Gastroesophageal sphincter (tissue), 4 donors: ENCODE measurements around the gene NGEF. TPM values are rescaled to one million over a fixed set of nuclear protein-coding genes. Genes with fewer than 3 reads are reported as not detected.

ENCODE experiments used
- ATAC-seq: fragments of 150-250 bp; one replicate; pipeline ENCODE4 v1.9.1; 2016; ENCODE audit warnings: mild to moderate bottlenecking, moderate library complexity
- H3K27ac ChIP-seq, 4 donors: fragments of 200-600 bp; sonication (generic) in 3 of 4; 1 replicate in 3 of 4; 2 replicates in 1 of 4; pipeline ENCODE4 v1.5.1; 2016 to 2019
- H3K27me3 ChIP-seq: fragments of 200-600 bp; sonication (generic); one replicate; pipeline ENCODE4 v1.5.1; 2019
- H3K36me3 ChIP-seq, 2 donors: fragments of 200-600 bp; sonication (generic); one replicate each; pipeline ENCODE4 v1.5.1; 2019; ENCODE audit warnings: control low read depth in 1 of 2
- H3K4me1 ChIP-seq, 3 donors: fragments of 200-600 bp; sonication (generic); 1 replicate in 2 of 3; 2 replicates in 1 of 3; pipeline ENCODE4 v1.5.1; 2016 to 2019; ENCODE audit warnings: control low read depth in 2 of 3
- H3K4me3 ChIP-seq, 2 donors: fragments of 200-600 bp; sonication (generic); one replicate each; pipeline ENCODE4 v1.5.1; 2019; ENCODE audit warnings: mild to moderate bottlenecking in 1 of 2, moderate library complexity in 1 of 2
- H3K9me3 ChIP-seq, 3 donors: fragments of 200-600 bp; sonication (generic); one replicate each; pipeline ENCODE4 v1.5.1; 2017 to 2019; ENCODE audit warnings: control low read depth in 2 of 3
- CTCF ChIP-seq, 4 experiments: fragments of 200-600 bp in 2 of 4; fragments of 450-650 bp in 2 of 4; sonication (generic) in 1 of 4; IDR thresholded peaks; one replicate each; pipeline ENCODE4 v1.5.1; 2017 to 2019; ENCODE audit warnings: antibody characterized with exemption in 4 of 4, mild to moderate bottlenecking in 2 of 4, moderate library complexity in 2 of 4
- EP300 ChIP-seq: sonication (generic); formaldehyde crosslinking; IDR thresholded peaks from one replicate; pipeline ENCODE4 v1.6.1; 2017; ENCODE audit warnings: antibody characterized with exemption, mild to moderate bottlenecking
- POLR2A ChIP-seq, 2 donors: fragments of 450-650 bp; IDR thresholded peaks; one replicate each; pipeline ENCODE4 v1.6.1; 2017; ENCODE audit warnings: antibody characterized with exemption in 2 of 2, mild to moderate bottlenecking in 2 of 2, moderate library complexity in 1 of 2
- POLR2AphosphoS5 ChIP-seq: sonication (generic); formaldehyde crosslinking; IDR thresholded peaks from one replicate; pipeline ENCODE4 v1.6.1; 2017; ENCODE audit warnings: antibody characterized with exemption
- whole genome bisulfite sequencing, 2 donors: methylation state at CpG; one replicate each; pipeline ENCODE4 v1.1.5; 2018; ENCODE audit warnings: low coverage in 1 of 2; 5-methylcytosine and 5-hydroxymethylcytosine counted together
- total RNA-seq, 4 donors: library from RNA; depleted of rRNA; stranded (reverse); fragments of >200 nt; gene quantifications; one replicate each; pipeline ENCODE4 v1.1.0, GENCODE V29; 2016

The NGEF gene
- total RNA-seq, 4 donors from 2014 or later, result 0.40 to 0.49 (median 0.46) TPM; not detected in 1

DNA sequence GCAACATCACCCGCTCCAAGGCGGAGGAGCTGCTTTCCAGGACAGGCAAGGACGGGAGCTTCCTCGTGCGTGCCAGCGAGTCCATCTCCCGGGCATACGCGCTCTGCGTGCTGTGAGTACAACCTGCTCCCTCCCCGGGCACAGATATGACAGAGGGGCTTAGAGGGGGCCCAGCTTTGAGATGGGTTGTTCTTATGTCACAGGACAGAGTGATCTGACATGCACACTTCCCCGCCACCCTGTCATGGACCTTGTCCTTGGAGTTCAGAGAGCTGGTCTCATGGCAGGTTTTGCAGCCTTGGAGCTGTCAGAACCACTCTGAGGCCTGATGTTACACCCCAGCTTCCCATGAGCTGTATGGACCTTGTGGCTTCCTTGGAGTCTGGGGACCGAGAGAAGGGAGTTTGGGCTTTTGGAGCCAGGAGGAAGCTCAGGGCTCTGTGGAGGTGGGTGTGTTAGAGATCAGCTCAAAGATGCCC lies 47.5 kb upstream of the NGEF start:
- ATAC-seq, result peak; percentile 3
- TF ChIP-seq EP300 (no peak), POLR2AphosphoS5 (no peak), POLR2A (IDR thresholded peaks at IDR 0.05) (no peak), CTCF (IDR thresholded peaks at IDR 0.05) (no peak)
- H3K27ac ChIP-seq, result peak overlapping the region; percentile 27 to 77 (median 72)
- peak overlapping the region; percentile 20 to 50 for H3K4me3 ChIP-seq
- H3K9me3 ChIP-seq, result no peaks in the 10 kb centered on the region
- H3K4me1 ChIP-seq, result peaks cover 0 to 47% (median 3%) of the 10 kb centered on the region in 3 donors
- WGBS, 2 donors, result no CpG with 5 or more reads among the region's 13 CpGs
- no peaks in the 10 kb centered on the region for H3K27me3 ChIP-seq
- no peaks in the 10 kb centered on the region for H3K36me3 ChIP-seq

DNA sequence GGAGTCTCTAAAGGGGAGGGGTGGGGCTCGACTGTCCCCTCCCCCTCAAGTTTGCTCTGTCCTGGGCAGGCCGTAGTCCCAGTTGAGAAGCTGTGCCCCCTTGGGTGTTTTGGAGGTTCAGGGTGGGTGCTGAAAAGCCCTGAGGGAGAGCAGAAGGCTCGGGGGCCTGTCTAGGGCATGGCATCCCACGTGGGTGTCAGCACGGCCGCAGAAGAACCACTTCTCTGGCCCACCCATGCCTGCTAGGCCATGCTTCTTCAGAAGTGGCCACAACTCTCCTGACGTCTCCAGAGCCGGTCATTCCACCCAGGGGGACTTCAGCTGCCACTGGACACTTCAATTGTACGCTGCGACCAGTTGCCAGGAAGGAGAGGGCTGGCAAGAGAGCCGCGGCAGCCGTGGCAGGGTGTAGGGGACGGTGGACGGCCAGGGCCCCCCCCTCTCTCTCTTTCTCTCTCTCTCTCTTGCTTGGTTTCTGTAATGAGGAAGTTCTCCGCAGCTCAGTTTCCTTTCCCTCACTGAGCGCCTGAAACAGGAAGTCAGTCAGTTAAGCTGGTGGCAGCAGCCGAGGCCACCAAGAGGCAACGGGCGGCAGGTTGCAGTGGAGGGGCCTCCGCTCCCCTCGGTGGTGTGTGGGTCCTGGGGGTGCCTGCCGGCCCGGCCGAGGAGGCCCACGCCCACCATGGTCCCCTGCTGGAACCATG lies 46.9 kb upstream of the NGEF start, which contains the start of gene INPP5D:
INPP5D (plus strand) TSS at position 546 of the 704 bp plus-strand sequence; CDS start at position 683, 137 bp downstream.
- Histone ChIP-seq H3K4me1 (peaks cover 0 to 47% (median 3%) of the 10 kb centered on the region in 3 donors), H3K4me3 (peak within 1 kb of the TSS; percentile 20 to 50)

DNA sequence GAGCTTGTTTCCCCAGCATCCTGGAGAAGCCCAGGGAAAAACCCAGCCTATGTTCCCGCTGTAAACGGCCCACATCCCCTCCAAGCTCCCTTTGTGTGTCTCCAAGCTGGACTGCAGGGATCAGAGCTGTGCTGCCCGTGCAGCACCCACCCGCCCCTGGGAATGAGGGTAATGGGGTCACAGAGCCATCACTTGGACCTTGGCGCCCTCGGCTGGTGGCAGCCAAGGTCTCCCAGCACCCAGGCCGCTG lies 46.4 kb upstream of the NGEF start:
- Histone ChIP-seq H3K36me3 (no peaks in the 10 kb centered on the region), H3K9me3 (no peaks in the 10 kb centered on the region), H3K4me3 (peak overlapping the region in 1 of 2 donors; percentile 50), H3K27me3 (peaks cover 6% of the 10 kb centered on the region), H3K4me1 (peaks cover 0 to 44% (median 3%) of the 10 kb centered on the region in 3 donors), H3K27ac (peak overlapping the region in 3 of 4 donors; percentile 68 to 77 (median 76))
- TF ChIP-seq POLR2AphosphoS5, result no peak
- no peak for TF ChIP-seq CTCF (IDR thresholded peaks at IDR 0.05)
- no peak for TF ChIP-seq EP300
- no peak for TF ChIP-seq POLR2A (IDR thresholded peaks at IDR 0.05)
- ATAC-seq, result peak; percentile 2
- WGBS, 2 donors, result no CpG with 5 or more reads among the region's 7 CpGs

More for the DNA sequence above, 46.9 kb upstream of the NGEF start, which contains the start of gene INPP5D:
- ATAC-seq, result peak; percentile 36
- Histone ChIP-seq H3K27ac (peak within 1 kb of the TSS; percentile 27 to 77 (median 72)), H3K27me3 (peaks cover 2% of the 10 kb centered on the region), H3K9me3 (no peaks in the 10 kb centered on the region), H3K36me3 (no peaks in the 10 kb centered on the region)
- WGBS, 2 donors, result 40 to 87% methylated on average over 1 to 3 of the region's 26 CpGs
- TF ChIP-seq CTCF (IDR thresholded peaks at IDR 0.05) (no peak), POLR2A (IDR thresholded peaks at IDR 0.05) (peak; percentile 29 to 51), EP300 (no peak)

- WGBS, 2 donors, result 91 to 100% methylated on average over 2 to 7 of the region's 24 CpGs
- no peaks in the 10 kb centered on the region for H3K36me3 ChIP-seq
- H3K4me1 ChIP-seq, result peaks cover 0 to 40% (median 3%) of the 10 kb centered on the region in 3 donors
- H3K9me3 ChIP-seq, result no peaks in the 10 kb centered on the region
- no peak overlapping the region for H3K4me3 ChIP-seq
- TF ChIP-seq CTCF (IDR thresholded peaks at IDR 0.05), result no peak
- TF ChIP-seq POLR2A (IDR thresholded peaks at IDR 0.05), result no peak
- TF ChIP-seq POLR2AphosphoS5, result no peak
- TF ChIP-seq EP300, result no peak
- H3K27me3 ChIP-seq, result peaks cover 12% of the 10 kb centered on the region
- no peak for ATAC-seq
- H3K27ac ChIP-seq, result peak overlapping the region in 3 of 4 donors; percentile 68 to 77 (median 76)
Measured at GRCh38 chr2:233058717-233059546, 45.9 kb upstream of the NGEF start.
